ENCODE measurements around the gene HOXB6.

Gene HOXB6

DNA sequence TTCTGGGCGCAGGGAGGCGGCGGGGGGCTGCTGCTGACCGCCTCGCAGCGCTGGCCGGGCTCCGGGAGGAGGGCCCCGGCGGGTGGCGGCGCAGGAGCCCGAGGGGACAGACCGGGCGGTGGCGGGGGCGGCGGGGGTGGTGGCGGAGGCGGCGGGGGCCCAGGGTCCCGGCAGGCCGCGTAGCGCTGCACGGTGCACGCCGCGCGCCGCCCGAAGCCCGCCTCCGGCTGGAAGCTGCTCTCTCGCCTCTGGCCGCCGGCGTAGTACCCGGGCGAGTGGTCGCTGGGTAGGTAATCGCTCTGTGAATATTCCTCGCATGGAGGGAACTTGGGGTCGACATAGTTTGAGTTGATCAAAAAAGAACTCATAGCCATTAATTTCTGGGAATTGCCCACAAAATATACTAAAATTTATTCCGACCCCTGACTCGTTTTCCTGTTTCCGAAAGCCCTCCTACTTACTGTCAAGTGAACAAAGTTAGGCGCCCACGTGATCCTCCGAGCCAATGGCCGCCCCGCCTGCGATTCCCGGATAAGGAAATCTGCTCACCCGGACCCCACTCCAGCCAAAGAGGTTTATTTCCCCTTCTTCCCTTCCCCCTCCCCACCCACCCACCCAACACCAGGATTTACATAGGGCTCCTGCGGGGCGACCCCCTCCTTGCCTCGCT, 26.7 kb downstream of the HOXB6 start, which contains the start of gene HOXB4:
TSS of gene HOXB4 (minus strand) at position 405 of the 670 bp plus-strand sequence. CDS start at position 374, 31 bp downstream.
- peak; percentile 78 for DNase-seq

DNA sequence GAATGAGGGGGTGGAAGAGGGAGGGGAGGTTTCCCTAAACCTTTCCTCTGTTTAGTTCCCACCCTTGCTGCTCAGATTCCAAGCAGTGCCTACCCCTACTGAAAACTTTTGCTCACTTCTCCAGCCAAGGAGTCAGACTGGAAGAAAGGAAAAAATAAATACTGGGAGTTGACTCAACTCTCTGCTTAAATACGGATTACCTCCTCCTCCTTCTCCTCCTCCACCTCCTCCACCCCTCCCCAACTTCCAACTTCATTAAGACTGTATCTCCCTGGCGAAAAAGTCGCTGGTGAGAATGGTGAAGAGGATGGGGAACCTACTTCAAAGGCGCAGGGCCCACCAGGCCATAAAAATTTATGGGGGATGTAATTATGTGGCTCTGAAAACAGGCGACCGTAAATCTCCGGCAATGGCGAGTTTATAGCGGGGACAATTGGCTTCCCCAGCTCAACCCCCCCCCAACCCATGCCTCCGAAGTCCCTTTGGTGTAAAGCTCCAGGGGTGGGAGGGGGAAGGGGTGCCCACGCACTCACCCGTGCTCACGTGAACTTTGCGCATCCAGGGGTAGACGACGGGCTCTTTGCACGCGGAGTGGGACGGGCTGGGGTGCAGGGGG, 27.3 kb downstream of the HOXB6 start:
- DNase-seq = peak; percentile 11

DNA sequence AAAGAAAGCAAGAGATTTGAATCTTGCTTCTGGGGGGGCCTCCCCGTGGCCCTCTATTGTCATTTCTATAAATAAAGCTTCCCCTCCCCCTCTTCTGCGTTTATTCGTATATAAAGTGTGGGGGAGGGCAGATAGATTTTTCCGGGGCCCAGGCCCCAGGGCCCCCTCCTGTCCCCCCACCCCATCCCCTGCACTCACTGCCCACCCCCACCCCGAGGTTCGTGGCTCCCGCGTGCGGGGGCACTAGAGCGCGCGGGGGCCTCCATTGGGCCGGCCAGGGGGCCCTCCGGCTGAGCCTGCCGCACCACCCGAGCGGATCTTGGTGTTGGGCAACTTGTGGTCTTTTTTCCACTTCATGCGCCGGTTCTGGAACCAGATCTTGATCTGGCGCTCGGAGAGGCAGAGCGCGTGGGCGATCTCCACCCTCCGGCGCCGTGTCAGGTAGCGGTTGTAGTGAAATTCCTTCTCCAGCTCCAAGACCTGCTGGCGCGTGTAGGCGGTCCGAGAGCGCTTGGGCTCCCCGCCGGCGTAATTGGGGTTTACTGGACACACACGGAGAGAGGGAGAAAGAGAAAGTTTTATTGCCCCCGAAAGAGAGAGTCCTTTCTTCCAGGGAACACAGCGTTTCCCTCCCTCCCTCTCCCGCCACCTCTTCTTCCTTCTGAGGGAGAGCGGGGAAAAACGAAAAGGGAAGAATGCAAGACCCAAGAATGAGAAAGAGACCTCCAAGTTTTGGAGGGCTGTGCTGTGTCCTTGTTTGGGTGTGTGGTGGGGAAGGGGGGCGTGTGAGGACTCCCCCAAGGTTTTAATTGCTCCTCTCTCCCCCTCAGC, 28.1 kb downstream of the HOXB6 start:
- DNase-seq = no peak

DNA sequence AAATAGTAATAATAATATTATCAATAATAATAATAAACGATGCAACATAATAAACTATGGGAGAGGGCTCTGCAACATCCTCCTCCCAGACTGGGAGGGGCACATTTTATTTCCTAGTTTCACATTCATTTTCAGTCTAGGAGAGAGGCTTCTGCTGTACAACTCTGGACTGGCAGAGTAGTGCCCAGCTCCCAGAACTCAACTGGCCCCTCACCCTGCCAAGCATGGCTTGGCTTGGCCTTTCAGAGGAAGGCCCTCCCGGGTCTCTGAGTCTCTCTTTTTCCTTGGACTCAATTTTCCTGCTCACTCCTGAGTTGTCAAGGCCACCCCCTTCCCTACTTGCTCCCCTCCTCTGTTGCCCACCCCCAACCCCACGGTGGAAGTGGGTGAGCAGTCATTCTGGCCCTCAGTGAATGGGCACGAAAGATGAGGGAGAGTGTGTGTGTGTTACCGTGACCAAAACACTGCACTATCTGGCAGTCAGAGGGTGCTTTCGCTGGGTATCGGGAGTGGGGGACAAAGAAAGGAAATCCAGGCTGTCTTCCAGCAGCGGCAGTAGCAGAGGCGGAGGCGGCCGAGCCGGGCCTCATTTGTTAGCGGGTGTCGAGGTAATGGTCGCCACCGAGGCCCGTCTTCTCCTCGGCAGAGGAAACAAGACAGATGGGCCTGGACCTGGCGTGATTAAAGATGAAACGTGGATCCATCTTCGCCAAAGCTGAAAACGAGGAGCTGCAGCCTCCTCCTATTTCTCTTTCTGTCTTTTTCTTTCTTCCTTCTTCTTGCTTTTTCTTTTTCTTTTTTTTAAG, 28.9 kb downstream of the HOXB6 start:
- DNase-seq = no peak

DNA sequence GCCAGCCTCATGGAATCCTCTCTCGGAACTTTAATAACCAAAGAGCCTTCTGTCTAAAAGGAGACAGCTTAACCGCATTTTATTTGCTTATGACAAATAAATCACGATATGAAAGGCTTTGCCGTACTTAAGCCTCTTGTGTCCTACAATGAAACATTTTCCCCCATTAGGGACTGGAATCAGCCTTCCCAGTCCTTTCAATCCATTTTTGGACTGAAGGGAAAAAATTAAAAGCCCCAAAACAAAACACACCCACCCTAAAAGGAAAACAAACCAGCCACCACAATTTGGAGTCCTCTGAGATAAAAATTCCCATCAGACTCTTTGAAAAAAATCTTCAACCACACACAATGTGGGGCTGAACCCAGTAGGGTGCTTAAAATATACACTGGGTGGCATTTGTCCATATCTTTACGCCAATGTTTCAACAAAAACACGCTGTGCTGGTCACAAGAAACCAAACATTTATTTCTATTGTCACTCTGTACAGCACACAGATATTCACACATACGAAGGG, 29.7 kb downstream of the HOXB6 start:
- DNase-seq = no peak

DNA sequence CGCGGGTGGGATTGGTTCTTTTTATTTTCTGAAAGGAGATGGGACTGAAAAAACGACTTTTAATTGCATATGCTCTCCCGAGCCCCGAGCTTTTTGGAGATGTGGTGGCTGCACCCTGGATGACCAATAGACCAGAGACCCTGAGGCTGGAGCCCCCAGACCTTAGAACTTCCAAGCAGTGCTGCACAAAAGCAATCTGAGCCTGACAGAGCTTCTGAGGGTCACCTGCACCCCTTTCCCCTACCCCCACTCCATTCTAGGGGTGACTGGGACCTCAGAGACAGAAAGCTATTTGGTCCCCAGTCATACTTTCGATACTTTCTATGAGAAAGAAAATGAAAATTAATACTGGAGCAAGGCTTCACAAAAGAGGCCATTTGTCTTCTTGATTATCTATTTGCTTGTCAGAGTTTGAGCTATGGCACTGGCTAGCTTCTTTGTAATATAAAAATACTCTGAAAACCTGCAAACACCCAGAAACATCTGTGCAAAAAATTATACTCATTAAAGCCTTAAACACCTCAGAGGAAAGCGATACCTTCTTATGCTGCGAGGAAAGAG, 30.2 kb downstream of the HOXB6 start:
- DNase-seq = no peak

DNA sequence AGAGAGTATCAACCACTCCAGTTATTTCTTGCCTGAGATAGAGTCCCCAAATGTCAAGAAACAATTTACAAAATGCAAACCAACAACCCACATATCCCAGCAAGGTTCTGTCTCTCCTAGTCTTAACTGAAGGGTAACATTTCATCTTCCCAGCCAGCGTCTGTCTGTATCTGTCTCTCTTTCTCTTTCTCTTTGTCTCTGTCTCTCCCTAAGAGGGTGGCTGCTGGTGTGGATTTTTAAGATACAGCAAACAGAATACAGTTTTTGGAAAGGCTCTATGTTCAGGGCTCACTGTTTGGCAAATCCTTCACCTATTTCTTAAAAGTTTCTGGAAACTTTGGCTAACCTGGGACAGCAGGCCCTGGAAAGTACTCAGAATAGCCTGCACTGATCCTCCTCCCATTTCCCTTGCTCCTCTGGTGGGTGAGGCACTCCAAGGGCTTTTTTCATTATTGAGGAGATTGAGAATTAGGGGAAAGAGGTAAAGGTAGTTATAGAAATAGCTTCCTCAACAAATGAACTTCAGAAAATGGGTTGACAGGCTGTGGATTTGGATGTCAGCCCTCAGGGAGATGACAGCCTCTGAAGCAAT, 32.9 kb downstream of the HOXB6 start:
- DNase-seq = no peak

DNA sequence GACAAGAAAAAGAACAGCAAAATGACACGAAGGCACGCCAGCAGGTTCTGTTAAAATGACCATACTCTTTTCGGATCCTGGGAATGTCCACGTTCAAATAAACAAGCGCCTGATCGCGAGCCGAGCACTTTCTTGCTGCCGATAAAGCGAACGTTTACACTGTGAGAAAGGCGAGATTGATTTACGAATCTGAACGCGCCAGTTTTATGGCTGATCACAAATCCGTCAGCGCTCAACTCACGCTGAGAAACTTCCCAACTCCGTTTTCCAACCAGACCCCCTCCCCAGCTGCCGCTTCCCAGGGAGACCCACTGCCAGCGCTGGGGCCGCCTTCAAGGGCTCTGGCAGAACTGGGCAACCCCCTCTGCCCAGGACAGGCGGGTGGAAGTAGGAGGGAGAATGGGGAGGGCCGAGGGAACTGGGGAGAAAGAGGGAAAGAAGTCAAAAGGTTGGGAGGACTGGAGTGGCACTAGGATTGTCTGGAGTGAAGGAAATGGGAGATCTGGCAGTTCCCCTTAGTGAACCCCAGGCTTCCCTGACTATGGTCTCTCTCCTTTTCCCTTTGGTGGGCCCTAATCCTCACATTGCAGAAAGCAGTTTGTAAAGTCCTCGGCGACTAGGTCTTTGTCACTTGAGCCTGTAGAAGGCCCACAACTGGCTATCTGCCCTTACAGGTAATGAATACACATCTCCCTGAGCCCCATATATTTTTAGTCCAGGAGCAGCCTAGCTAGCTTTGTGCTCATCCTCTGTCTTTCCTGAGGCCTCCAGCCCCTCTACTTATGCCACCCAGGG, 33.6 kb downstream of the HOXB6 start:
- DNase-seq = no peak

DNA sequence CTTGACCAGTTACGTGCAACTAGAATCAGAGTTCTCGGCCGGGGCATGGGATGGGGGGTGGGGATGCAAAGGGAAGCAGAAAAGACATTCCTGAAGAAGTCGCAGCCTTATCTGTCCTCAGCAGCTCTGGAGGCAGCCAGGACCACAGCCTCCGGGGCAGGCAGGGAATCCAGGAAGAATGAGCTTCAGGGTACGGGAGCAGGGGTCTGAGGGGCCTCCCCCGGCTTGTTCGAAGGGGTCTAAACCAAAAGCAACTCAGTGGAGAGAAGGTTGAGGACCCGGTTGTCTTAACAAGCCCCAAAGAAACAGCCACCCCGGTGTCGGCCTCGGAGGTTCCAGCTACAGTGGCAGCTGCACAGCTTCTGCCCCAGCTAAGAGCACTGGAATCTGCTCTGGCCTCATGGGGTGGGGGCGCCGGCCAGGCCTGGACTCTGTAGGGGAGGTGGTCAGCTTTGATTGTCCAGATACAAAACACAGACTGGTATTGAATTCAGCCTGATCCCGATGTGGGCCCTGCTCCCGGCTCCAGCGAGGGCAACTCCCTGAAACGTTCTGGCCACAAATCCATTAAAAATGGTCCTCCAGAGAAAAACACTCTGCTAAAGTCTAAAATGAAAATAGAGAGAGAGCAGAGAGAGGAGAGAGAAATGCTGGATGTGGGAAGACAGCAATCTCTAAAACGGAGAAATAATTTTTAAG, 34.3 kb downstream of the HOXB6 start:
- DNase-seq = no peak

DNA sequence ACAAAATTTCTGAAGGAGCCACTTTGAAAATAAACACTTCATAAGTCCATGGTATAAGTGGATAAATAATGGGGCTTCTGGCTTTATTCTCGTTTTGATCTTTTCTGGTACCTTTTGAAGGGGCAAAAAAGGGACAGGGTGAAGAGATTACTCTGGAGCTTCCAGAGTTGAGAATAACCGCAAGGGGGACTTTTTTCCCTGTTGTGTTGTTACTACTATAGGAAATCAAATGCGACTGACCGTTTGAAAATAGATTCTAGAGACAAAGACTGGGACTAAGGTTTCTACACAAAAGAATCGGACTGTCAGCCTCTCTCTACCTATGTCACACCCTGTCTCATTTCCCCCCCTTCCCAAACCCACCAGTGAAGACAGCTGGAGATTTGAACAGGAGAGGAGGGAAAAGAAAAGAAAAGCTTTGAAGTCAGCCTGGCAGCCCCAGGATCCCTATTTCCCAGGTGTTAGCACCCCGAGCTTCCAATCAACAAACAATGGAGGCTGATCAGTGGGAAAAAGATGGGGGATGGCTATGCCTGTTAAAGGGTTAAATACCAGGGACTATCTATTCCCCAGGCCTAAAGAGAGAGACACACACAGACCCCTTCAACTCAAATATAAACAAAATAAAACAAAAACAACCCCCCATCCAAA, 35.0 kb downstream of the HOXB6 start:
- DNase-seq = no peak

DNA sequence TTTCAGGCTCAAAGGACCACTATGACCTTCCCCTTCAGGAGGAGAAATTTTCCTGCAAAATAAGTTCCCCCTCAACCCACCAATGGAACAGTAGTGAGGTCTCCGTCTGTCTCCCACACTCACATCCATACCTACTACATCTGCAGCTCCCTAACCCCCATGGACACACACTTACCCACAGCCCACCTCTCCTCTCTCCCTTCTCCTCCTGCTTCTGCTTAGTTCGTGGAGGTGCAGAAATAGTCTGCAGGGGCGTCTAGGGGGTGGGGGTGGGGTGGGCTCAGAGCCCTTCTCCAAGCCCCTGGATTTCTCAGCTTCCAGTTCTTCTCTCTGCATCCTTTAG, 35.6 kb downstream of the HOXB6 start:
- DNase-seq = no peak

DNA sequence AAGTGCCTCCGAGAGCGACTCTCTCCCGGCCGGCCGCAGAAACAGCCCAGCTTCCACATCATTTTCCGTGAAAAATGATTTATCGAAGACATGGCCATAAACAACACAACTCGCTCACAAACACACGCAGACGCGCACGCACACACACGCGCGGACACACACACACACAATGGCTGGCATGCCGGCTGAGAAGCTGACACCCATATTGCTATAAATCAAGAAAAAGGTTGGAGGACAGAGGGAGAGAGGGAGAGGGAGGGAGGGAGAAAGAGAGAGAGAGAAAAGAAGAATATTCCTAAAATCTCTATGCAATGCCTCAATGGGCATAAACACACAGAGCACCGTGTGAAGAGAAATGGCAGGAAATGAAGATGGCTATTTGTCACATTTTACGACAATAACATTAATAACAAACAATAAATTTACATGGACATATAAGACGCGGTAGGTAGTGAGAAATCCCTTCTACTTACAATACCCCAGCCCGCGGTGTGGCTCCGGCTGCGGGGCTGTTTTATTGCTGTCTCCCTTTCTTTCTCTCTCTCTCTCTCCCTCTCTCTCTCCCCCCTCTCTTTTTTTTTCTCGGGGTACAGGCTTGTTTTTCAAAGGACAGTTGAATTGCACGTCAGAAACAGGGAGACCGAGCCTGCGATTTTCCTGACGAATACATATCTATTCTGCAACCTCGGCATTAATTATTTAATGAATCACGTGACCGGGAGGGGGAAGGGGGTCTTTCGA, 36.1 kb downstream of the HOXB6 start:
- peak; percentile 45 for DNase-seq

DNA sequence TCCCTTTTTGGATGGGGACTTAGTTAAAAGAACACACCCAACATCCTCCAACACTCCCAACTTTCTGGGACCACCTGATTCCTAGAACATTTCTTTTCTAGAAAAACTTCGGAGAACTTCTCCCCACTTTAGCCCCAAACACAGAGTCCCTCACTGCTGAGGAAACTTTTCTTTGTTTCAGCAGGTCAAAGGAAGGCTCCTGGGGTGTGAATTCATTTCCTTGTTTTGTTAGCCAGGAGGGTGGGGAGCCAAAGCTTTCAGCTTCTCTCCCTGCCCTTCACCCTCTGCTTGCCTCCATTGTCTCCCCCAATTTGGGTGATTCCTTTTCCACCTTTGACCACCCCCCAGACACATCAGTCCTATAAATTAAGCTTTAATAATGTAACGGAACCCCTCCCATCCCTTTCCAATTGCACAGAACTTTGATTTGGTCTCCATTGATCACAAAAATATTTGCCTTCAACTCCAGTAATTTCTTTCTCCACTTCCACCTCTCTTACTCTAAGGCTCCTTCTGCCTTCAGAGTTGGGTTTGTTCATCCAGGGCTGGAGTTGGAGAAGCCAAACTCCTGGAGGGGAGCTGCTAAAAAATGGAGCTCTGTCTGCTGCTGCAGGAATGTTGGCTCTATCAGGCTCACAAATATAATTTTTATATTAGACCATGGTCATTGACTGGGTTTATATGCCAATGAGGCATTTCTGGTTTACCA, 37.0 kb downstream of the HOXB6 start:
- no peak for DNase-seq

DNA sequence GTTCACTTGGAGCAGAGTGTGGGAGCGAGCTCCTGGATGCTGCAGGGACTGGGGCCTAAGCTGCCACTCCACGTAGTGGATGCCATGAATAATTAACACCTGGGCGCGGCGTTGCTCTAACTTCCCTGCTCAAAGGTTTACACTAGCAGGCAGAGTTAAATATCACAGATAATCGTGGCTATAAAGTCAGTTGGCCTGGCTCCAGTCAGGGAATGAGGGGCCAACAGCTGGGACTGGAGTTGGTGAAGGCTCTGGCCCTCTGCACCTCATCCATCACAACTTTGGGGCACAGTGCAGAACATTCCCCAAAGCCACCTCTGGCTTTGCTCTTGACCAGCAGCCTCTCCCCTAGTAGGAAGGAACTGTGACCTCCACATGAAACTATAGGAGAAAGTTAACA, 37.6 kb downstream of the HOXB6 start:
- DNase-seq = no peak

DNA sequence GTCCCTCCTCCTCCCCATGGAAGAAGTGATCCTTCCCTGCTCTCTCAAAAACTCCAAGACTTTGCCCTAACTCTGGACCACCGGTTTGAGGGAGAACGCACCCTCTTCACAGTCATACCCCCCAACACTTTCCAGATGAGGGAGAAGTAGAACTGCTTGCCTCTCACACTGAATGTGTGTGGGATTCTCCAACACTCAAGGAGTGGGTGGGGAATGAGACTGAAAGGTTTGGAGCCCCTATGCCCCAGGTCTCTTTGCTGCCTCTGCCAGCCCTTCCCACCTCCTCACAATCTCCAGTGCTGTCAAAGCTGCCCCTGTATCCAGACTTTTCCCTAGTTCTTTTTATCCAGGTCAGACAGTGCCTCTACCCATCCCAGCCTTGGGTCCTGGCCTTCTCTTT, 38.1 kb downstream of the HOXB6 start:
- DNase-seq = no peak

DNA sequence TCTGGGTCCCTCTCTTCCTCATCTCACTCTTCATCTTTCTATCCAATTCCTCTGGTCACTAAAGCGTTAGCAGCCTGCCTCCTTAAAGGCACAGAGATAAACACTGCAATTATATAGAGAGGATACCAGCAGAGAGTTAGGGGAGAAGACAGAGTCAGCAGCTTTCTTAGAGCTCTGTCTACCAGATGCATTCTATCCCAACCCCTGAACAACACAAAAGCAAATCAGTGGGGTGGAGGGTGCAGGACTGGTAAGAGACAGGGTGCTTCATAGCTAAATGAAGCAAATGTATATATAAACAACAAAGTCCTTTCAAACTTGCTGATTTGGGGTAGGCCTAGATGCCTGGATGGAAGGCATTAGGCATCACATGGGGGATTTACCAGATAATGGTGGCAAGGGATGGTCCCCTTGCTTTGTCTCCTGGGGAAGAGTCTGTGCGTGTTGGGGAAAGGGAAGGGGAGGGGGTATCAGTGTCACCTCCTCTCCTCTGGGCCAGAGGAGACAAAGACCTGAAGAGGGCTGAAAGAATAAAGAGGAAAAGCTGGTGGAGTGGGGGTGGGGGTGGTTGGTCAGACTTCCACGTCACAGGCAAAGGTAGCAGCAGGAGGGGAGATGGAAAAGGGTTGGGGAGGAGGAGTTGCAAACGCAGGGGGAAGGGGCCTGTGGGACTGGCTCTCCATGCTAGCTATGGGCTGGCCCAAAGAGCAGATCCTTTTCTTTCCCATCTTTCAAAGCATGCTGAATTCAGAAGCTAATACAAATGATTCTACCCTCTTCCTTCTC, 38.7 kb downstream of the HOXB6 start:
- DNase-seq = no peak

DNA sequence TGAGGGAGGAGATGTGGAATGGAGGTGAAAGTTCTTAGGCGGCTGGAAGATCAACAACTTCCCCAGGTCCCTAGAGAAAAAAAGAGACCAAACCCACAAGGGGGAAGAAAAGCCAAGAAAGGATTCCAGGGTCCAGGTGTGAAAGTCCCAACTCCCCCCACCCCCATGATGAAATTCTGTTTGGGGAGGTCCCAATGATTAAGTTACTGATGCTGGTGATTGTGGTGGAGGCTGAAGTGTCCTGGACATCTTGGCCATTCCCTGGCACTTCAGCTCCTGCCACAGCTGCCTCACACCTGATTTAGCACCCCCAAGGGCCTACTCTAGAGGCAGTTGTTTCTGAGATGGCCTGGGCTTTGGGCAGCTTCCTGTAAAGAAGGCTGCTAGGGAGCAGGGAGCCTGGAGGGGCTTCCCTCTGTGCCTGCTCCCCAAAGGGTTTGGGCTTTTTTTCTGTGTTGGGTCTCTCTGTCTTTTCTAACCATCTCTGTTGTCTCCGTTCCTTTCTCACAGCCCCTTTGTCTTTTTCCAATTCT, 39.7 kb downstream of the HOXB6 start:
- no peak for DNase-seq

All from NCI-H1105 treated with DMSO at 0.1 percent for 48 hours (cell line).